GM19023 (cell line): ENCODE data around the gene PAK5.

Experiments
- ATAC-seq: cut with Tn5 transposase; IDR thresholded peaks from one replicate; pipeline ENCODE4 v1.9.1; 2021; ENCODE audit warnings: mild to moderate bottlenecking, moderate library complexity; ENCODE audit not compliant: unreplicated experiment

PAK5 gene

GRCh38 chr20:9532069-9532838 lies 306.6 kb downstream of the PAK5 start:
- no peak for ATAC-seq

GRCh38 chr20:9531581-9531980 lies 307.3 kb downstream of the PAK5 start:
- no peak for ATAC-seq

DNA sequence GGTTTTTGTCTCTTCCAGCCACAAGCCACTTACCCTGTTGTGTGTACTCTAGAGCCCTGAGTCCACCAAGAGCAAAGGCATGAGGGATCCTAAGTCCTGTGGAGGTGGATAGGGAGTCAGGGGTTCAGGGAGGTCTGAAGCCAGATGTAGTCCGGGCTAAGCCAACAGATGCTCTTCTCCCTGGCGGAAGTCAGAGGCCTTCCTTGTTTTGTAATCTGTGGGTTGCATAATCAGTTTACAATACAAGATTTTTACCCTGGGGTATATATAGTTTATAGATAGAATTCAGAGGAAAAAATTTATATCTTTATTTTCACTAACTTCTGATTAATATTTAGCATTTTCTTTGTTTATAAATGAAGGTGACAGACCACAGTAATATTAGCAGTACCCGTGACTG lies 315.2 kb downstream of the PAK5 start:
- no peak for ATAC-seq

GRCh38 chr20:9520086-9520485 lies 318.8 kb downstream of the PAK5 start:
- ATAC-seq = no peak

GRCh38 chr20:9518576-9519175 lies 320.2 kb downstream of the PAK5 start:
- ATAC-seq = no peak

DNA sequence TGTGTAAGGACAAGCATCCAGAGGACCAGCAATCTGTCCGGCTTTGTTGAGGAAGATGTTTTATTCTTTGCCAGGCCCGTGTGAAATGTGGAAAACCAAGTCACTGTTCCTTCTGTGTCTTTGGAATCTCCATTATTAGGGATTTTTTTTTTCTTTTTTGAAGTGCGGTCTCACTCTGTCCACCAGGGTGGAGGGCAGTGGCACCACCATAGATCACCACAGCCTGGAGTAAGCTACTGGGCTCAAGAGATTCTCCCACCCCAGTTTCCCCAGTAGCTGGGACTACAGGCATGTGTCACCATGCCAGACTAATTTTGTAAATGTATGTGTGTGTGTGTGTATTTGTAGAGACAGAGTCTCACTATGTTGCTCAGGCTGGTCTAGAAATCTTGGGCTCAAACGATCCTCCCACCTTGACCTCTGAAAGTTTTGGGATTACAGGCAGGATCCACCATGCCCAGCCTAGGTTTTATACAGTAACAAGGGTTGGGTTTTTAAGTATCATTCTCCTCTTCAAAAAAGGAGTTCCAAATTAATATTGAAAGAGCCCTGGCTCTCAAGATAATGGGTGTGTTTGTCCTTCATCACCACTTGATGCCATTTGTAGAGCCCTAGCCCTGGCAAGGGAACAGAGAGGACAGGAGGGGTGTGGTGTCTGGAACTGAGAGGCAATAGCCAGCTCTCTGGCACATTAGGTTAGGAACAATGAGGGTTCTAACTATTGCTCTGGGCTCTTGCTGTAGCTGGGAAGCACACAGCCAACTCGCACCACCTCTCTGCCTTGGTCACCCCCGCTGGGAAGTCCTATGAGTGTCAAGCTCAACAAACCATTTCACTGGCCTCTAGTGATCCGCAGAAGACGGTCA lies 321.3 kb downstream of the PAK5 start:
- no peak for ATAC-seq

DNA sequence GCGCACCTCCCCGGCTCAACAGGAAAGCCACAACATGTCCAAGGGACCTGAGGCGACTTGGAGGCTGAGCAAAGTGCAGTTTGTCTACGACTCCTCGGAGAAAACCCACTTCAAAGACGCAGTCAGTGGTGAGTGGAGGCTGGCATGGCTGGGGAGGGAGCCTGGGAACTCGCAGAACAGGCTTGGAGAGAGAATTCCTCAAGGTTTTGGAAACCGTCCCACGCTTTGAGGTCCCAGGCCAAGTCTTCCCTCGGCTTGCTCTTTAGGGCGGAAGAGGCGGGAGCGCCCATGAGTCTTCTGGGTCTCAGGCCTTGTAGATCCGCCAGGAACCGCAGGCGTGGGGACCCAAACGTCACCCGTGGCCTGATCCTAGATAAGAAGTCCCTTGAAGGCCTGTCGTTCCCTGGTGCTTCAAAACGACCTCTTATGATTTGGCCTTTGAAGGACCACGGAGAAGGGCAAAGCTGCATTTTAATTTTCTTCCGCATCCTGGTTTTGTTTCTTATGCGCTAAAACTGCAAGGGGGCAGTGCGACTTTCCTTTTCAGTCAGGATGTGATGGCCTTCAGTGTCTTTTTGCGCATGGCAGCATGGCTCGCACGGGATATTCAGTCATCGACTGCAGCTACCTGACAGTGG lies 322.5 kb downstream of the PAK5 start:
- no peak for ATAC-seq

GRCh38 chr20:9515741-9516233 lies 323.1 kb downstream of the PAK5 start:
- no peak for ATAC-seq

- ATAC-seq = no peak
These were observed 323.7 kb downstream of the PAK5 start for GRCh38 chr20:9515214-9515585.

GRCh38 chr20:9514461-9515213 lies 324.2 kb downstream of the PAK5 start, which contains the start of gene LAMP5:
LAMP5 (plus strand) TSS chr20:9514590; CDS start chr20:9514853, 263 bp downstream.
- ATAC-seq = no peak

- no peak for ATAC-seq
These were observed 324.8 kb downstream of the PAK5 start for GRCh38 chr20:9514072-9514460.

- ATAC-seq = no peak
These were observed 328.0 kb downstream of the PAK5 start for GRCh38 chr20:9510911-9511310.

DNA sequence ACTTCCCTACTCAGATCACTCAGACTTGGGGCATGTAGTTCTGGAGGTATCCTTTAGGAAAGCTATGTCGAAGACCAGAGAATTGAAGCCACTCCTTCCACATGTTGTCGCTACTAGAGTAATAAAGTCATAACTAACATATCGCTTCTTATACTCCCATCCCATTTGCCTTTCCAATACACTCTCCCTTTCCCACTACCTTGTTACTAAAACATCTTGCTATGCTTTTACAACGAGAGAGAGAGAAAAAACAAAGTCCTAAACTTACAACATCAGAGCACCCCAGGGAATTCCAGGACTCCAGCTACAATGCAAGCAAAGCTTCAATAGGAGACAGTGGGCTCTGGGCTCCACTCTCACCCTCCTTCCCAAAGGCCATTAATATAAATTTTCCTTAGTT lies 329.6 kb downstream of the PAK5 start:
- ATAC-seq = no peak

DNA sequence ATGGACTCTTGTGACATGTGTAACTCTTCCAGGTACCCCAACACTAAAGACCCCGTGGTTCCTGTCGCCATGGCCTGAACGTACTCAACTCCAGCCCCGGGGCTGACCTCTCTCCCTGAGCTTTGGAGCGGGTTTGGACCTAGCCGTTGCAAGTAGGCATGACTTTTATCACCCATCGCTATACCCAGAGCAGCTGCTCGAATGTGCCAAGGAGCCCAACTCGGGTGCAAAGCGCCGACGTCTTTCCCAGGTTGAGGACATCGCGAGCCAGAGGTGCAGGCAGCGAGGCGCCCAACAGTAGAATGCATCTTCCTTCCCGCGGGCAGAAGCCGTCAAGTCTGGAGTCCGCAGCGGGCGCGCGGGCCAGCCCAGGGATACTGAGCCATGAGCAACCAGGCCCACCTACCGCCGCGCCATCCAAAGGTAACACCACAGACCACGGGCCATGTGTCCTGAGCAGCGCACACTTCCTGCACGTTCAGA lies 330.1 kb downstream of the PAK5 start:
- ATAC-seq = no peak

- no peak for ATAC-seq
These were observed 330.6 kb downstream of the PAK5 start for GRCh38 chr20:9508240-9508661.

GRCh38 chr20:9507544-9508239 lies 331.2 kb downstream of the PAK5 start:
- ATAC-seq = no peak

DNA sequence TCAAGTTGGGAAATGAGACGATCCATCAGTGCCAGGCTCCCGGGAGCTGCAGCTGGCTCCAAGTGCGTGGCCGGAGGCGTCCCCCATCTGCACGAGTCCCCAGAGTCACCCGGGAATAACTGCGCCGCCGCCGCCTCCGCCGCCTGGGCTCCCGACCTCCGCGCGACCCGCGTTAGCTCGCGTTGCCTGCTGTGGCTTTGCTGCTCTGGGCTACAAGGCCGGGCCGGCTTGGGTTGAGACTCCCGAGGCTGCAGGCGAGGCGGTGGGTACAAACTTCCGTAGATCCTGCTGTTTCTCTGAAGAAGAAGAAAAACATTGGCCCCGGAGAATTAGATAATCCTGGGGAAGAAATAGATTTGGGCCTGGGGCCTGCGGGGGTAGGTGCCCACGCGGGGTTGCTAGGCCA lies 331.9 kb downstream of the PAK5 start:
- no peak for ATAC-seq

DNA sequence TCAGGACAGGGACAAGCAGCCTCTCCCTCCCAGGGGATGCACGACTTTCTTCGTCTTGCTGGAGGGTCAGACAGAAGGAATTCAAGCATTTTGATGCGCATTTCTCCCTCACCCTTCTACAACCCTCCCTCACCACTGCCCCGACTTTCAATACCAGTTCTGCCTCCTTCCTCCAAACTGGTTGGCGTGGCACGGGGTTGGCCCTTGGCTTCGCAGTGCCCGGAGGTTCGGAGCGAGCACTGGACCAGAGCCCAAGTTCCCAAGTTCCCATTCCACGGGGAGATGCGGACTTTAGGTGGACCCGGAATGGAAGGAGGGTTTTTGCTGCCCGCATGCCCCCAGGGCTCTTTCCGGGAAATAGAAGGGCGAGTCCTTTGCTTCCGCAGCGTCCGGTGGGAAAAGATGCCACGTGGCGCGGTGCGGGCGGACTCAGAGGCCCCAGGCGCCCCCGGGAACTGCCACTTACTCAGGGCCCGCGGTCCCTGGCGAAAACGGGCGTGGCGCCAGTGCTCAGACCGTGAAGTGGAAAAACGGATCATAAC lies 332.5 kb downstream of the PAK5 start:
- no peak for ATAC-seq

DNA sequence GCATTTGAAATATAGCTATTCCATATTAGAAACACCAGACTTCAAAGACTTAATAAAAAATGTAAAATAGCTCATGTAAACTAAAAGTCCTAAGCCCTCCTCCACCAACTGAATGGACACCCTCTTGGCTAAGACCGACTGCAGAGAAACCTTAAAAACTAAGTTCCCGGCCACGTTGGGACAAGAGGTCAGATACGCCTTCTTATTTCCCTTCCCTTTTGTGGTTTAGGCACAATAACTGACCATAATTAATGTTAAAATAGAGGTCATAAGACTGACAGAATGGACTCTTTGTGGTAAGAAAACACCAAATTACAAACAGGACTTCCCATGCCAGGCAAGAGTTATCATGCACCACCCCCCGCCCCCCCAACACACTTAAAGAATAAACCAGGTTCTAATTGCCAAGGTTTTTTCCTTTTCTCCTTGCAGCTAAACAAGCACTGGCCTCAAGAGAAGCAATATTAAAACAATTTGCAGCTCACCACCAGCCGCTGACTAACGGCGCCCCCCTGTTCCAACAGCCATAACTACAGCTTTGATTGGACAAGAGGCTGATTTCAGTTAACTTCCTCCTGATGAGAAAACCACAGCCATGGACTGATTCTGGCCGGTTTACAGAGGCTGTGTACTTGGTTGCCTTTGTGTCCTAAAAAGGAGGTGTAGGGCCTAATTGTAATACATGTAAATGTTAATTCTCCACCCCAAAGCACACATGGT lies 335.2 kb downstream of the PAK5 start:
- no peak for ATAC-seq
